Hematopoietic multipotent progenitor cell (in vitro differentiated cells): ENCODE data around the gene BANP. TPM values are rescaled to one million over a fixed set of nuclear protein-coding genes. Genes with fewer than 3 reads are reported as not detected.
"Not testable (repeated sequence)": the region's sequence is repeated elsewhere in the genome, so short reads cannot be mapped to it uniquely, and the experiment has no call there.

Source experiments
- DNase-seq, 3 donors: peaks; one replicate each; pipeline ENCODE4 v3.0.0-alpha.2; 2011 to 2015; ENCODE audit warnings: low read depth in 2 of 3, low spot score in 2 of 3
- total RNA-seq: library from RNA; depleted of rRNA; stranded (reverse); fragments of >200 nt; gene quantifications from one replicate; pipeline ENCODE4 v1.2.3, GENCODE V29; 2012

Gene BANP, protein sequence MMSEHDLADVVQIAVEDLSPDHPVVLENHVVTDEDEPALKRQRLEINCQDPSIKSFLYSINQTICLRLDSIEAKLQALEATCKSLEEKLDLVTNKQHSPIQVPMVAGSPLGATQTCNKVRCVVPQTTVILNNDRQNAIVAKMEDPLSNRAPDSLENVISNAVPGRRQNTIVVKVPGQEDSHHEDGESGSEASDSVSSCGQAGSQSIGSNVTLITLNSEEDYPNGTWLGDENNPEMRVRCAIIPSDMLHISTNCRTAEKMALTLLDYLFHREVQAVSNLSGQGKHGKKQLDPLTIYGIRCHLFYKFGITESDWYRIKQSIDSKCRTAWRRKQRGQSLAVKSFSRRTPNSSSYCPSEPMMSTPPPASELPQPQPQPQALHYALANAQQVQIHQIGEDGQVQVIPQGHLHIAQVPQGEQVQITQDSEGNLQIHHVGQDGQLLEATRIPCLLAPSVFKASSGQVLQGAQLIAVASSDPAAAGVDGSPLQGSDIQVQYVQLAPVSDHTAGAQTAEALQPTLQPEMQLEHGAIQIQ
- 74.1 TPM for total RNA-seq

- DNase-seq, result peak; percentile 97 to 99 (median 98)
Measured at GRCh38 chr16:87950765-87951551, at the start of gene BANP. Gene BANP, plus strand, starts transcription at chr16:87951434. Its CDS starts 23,682 bp downstream, at chr16:87975116.

GRCh38 chr16:87904963-87905362, 46.3 kb upstream of the BANP start:
- not testable (repeated sequence) for DNase-seq

- not testable (repeated sequence) for DNase-seq
Measured at GRCh38 chr16:87905521-87905920, 45.7 kb upstream of the BANP start.

- DNase-seq, result not testable (repeated sequence)
Measured at GRCh38 chr16:87908101-87908500, 43.1 kb upstream of the BANP start.

DNA sequence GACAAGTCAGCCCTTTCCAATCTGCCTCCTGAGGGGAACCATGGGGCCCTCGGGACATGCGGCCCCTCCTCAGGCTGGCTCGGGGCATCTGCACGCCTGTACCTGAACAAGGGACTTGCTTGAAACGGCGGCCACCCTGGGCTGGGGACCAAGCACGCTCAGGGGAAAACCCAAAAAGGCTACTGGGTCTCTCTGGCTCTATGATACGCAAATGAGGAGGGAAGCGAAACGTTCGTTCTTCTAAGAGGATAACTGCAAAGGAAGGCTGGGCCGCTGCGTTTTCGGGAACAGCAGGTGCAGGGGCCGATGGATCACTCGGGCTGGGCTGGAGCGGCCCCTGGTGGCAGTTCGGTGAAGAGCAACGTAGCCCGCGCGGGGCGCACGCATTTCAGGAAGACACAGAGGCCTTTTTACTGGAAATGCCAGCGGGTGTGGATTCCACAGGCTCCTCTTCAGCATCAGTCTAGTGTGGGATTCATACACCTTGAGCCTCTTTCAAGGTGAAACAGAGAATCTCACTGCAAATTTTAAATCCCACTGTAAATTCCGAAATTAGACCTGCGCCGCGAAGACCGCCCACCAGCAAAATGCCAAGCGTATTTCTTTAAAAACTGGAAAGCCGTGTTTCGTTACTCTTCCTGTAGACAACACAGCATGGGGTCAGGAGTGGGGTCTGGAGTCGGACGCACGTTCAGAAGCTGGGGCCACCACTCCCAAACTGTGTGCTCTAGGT, 41.9 kb upstream of the BANP start:
- peak; percentile 49 to 74 (median 72) for DNase-seq

DNA sequence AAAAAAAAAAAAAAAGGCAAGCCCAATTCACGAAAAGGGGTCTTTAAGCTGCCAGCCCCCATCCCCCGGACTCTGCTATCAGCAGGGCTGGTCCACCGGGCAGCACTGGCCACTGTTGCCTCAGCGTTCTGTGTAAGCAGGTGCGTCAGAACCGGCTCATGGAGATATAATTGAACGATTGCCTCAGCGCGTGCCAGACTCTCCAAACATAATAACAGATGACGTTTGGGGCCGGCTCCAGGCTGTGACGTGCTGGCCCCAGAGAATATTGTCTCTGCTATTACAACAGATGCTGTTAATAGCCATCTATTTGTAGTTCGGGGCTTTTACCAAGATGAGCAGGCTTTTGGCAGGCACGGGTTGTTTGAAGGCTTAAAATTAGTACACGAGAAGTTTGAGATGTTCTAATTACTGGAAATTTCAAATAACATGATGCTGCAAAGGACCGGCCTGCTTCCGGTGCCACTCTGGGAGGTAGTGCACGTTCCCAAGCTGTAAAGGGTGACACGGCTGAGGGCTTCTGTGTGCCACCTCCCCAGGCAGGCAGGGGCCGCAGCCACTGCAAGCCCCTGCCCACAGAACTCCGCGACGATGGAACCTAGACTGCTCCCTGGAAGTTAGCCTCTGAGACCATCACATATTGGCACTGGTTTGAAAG, 40.0 kb upstream of the BANP start:
- DNase-seq, result not testable (repeated sequence)

- DNase-seq, result peak in 1 of 3 donors; percentile 26
Measured at GRCh38 chr16:87912691-87913090, 38.5 kb upstream of the BANP start.

GRCh38 chr16:87914021-87914725, 37.1 kb upstream of the BANP start:
- DNase-seq, result not testable (repeated sequence)

GRCh38 chr16:87914812-87915211, 36.4 kb upstream of the BANP start:
- DNase-seq, result no peak

DNA sequence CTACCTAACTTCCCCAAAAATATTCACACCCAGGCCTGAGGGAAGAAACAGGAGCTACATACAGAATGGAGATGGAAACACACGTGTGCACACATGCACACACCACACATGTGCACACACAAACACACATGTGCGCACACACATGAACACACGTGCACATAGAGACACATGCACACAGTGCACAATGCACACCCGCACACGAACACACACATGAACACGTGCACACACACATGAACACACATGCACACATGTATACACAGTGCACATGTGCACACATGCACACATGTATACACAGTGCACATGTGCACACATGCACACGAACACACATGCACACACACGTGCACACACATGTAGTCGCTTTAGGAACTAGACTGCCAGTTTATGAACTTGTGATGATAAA, 33.7 kb upstream of the BANP start:
- no peak for DNase-seq

GRCh38 chr16:87918338-87918737, 32.9 kb upstream of the BANP start:
- no peak for DNase-seq

- DNase-seq, result no peak
Measured at GRCh38 chr16:87918866-87919680, 32.2 kb upstream of the BANP start.

GRCh38 chr16:87919681-87919994, 31.6 kb upstream of the BANP start:
- no peak for DNase-seq

- no peak for DNase-seq
Measured at GRCh38 chr16:87921236-87921773, 29.9 kb upstream of the BANP start.

DNA sequence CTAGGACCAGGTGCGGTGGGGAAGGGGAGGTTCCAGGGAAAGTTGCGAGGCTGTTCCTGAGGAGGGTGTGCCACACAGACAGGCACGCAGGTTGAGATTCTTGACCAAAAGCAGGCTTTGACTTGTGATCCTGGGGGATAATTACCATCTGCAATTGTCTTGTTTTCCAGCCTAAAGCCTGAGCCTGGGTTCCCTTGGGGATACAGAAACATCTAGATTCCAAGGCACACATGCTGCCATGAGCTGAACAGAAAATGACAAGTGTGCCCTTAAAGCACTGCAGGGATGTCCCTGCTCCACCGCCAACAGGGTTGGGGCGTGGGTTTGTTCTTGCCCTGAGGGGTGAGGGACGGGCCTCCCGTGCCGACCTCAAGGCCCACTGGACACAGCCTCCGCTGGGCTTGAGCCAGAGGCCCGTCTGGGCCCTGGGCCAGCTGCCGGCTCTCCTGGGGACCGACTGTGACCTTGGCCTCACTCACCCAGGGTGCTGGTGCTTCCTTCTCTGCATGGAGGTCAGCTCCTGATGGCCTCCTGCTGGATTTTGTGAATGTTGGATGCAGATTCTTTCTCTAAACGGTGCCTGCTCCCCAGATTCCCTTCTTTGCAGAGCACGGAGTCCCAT, 28.9 kb upstream of the BANP start:
- no peak for DNase-seq

DNA sequence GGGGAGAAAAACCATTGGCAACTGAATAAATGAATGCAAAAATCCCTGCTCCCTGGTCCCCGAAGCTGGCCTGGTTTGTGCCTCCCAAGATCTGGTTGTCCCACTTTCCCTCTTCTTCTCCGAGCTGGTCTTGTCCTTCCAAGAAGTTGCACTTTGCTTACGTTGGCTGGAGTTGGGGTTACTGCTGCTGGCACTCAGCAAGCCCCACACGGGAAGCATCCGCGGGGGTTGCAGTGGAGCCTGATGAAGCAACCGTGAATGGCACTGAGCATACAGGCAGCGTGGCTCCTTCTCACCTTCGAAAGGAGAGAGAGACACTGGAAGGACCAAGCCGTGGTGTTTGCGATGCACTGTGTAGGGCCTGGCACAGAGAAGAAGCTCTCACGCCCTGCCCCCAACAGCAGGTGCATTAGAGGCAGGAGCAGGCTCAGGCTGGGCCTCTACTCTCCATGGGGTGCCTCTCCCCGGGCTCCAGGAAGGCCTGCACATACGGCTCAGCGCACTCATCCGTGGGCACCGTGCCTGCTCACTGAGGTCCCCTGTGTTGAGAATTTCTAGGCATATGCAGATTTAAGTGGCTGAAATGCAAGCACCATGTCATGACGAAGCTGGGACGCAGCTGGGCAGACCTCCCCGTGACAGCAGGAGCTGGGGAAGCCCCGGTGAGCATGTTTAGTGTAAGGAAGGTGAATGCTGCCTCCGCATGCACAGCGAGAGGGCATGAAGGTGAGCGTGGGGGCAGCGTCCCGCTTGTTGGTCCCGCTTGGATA, 27.0 kb upstream of the BANP start:
- DNase-seq, result no peak

DNA sequence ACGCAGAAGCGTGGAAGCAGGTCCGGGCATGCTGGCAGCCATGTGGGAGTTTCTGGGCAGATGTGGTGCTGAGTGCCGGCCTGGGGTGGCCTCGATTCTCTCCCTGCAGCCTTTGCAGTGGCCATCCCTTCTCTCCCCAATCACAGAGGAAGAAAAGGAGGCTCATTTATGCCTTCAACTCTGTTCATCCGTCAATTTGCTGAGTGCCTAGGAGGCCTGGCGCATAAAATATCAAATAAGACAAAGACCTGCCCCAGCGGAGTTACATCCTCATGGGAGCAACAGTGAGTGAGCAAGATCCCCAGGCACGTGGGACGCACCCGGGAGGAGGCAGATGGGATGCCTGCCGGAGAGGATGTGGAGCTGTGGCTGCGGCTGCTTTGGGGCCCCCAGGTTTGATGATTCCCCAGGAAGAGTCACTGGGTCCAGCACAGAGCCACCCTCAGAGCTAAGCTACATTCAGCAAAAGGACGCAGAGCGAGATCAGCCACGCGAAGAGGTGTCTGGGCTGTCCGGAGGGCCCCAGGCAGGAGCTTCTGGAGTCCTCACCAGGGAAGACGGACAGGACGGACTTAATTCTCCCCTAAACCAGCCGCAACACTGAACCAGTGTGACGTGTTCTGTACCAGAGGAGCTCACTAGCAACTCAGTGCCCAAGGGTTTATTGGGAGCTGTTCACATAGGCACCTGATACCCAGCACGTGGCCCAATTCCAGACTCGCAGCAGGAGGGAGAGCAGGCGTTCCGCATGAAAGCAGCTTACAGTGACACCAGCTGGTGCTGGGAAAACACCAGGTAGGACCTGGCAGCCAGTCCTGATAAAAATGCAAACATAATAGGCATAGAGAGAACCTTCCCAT, 26.2 kb upstream of the BANP start:
- no peak for DNase-seq
